Sigmoid colon (tissue), 4 donors: ENCODE data around the gene HHATL.

Experiments
- EP300 ChIP-seq, 4 donors: sonication (generic); formaldehyde crosslinking; IDR thresholded peaks; one replicate each; pipeline ENCODE4 v1.6.1; 2017; ENCODE audit warnings: antibody characterized with exemption in 4 of 4
- POLR2A ChIP-seq, 2 donors: fragments of 450-650 bp; IDR thresholded peaks; one replicate each; pipeline ENCODE4 v1.6.1; 2016; ENCODE audit warnings: antibody characterized with exemption in 2 of 2, mild to moderate bottlenecking in 2 of 2, moderate library complexity in 2 of 2

GRCh38 chr3:42647821-42648459 is 54.7 kb downstream of the HHATL start:
- no peak for TF ChIP-seq POLR2A (IDR thresholded peaks at IDR 0.05)
- TF ChIP-seq EP300 (IDR thresholded peaks at IDR 0.05): no peak
